CD14-positive monocyte (primary cell): Measurements from ENCODE around the gene ATG12. TPM values are rescaled to one million over a fixed set of nuclear protein-coding genes. Genes with fewer than 3 reads are reported as not detected.

Source experiments
- DNase-seq, 3 donors: peaks; one replicate each; pipeline ENCODE4 v3.0.0-alpha.2; 2011 to 2022
- H2AFZ ChIP-seq: 2 replicates; pipeline ENCODE4 v1.6.0; 2012; ENCODE audit warnings: mild to moderate bottlenecking, low read depth, low read length, inconsistent platforms; ENCODE audit not compliant: insufficient read depth, poor library complexity, severe bottlenecking
- H3K27ac ChIP-seq, 2 donors: 1 replicate in 1 of 2; 2 replicates in 1 of 2; pipeline ENCODE4 v1.5.1; 2012 to 2013; ENCODE audit warnings: low read length in 2 of 2, control low read depth in 1 of 2, inconsistent platforms in 1 of 2, low read depth in 1 of 2, mild to moderate bottlenecking in 1 of 2
- H3K27me3 ChIP-seq, 2 donors: one replicate each; pipeline versions ENCODE4 v1.6.0 to v1.6.1; 2011 to 2013; ENCODE audit warnings: low read length in 2 of 2; ENCODE audit not compliant: control insufficient read depth in 2 of 2, insufficient read depth in 2 of 2
- H3K36me3 ChIP-seq, 2 donors: replicated peaks in 1 of 2; 1 replicate in 1 of 2; 2 replicates in 1 of 2; pipeline versions ENCODE4 v1.5.1 to v1.6.1; 2012 to 2013; ENCODE audit warnings: low read length in 2 of 2, control low read depth in 1 of 2, inconsistent platforms in 1 of 2, mild to moderate bottlenecking in 1 of 2; ENCODE audit not compliant: insufficient read depth in 2 of 2, control insufficient read depth in 1 of 2
- H3K4me1 ChIP-seq, 2 donors: 1 replicate in 1 of 2; 2 replicates in 1 of 2; pipeline versions ENCODE4 v1.5.1 to v1.6.1; 2012 to 2013; ENCODE audit warnings: low read length in 2 of 2, control low read depth in 1 of 2, inconsistent platforms in 1 of 2, mild to moderate bottlenecking in 1 of 2, moderate library complexity in 1 of 2; ENCODE audit not compliant: insufficient read depth in 2 of 2, control insufficient read depth in 1 of 2
- H3K4me2 ChIP-seq: replicated peaks from 2 replicates; pipeline ENCODE3; 2012; ENCODE audit warnings: low read length, moderate library complexity, mild to moderate bottlenecking; ENCODE audit not compliant: poor library complexity, severe bottlenecking; ENCODE audit errors: extremely low read depth
- H3K4me3 ChIP-seq, 3 experiments: fragments of 200-600 bp in 1 of 3; sonication (generic) in 1 of 3; replicated peaks in 1 of 3; 1 replicate in 2 of 3; 2 replicates in 1 of 3; pipeline ENCODE4 v1.5.1; 2011 to 2013; ENCODE audit warnings: low read length in 3 of 3, mild to moderate bottlenecking in 3 of 3, control low read depth in 2 of 3, low read depth in 2 of 3, inconsistent platforms in 1 of 3, moderate library complexity in 1 of 3
- H3K79me2 ChIP-seq: 2 replicates; pipeline ENCODE4 v1.6.0; 2012; ENCODE audit warnings: mild to moderate bottlenecking, control low read depth, inconsistent platforms, low read length, moderate library complexity; ENCODE audit not compliant: insufficient read depth
- H3K9ac ChIP-seq: 2 replicates; pipeline ENCODE4 v1.6.0; 2017; ENCODE audit warnings: low read length, mild to moderate bottlenecking; ENCODE audit not compliant: insufficient read depth, poor library complexity, severe bottlenecking
- H3K9me3 ChIP-seq, 2 donors: replicated peaks in 1 of 2; 1 replicate in 1 of 2; 2 replicates in 1 of 2; pipeline versions ENCODE4 v1.5.1 to v1.6.1; 2012 to 2013; ENCODE audit warnings: low read length in 2 of 2, control low read depth in 1 of 2; ENCODE audit not compliant: control insufficient read depth in 1 of 2, insufficient read depth in 1 of 2
- H4K20me1 ChIP-seq: 2 replicates; pipeline ENCODE4 v1.6.0; 2012; ENCODE audit warnings: mild to moderate bottlenecking, low read length, control low read depth, moderate library complexity; ENCODE audit not compliant: insufficient read depth
- H3K27ac Mint-ChIP-seq, 7 donors: one replicate each; pipeline ENCODE4 v1.8.0; 2020; ENCODE audit warnings: mild to moderate bottlenecking in 7 of 7, mixed read lengths in 7 of 7, moderate library complexity in 6 of 7, inconsistent platforms in 2 of 7
- H3K27me3 Mint-ChIP-seq, 3 donors: one replicate each; pipeline ENCODE4 v1.8.0; 2021 to 2022; ENCODE audit warnings: low read depth in 3 of 3, mild to moderate bottlenecking in 3 of 3, mixed read lengths in 3 of 3, moderate library complexity in 3 of 3, inconsistent platforms in 1 of 3
- H3K36me3 Mint-ChIP-seq, 2 donors: one replicate each; pipeline ENCODE4 v1.8.0; 2020; ENCODE audit warnings: mixed read lengths in 2 of 2, inconsistent platforms in 1 of 2, mild to moderate bottlenecking in 1 of 2
- H3K4me1 Mint-ChIP-seq: one replicate; pipeline ENCODE4 v1.8.0; 2020; ENCODE audit warnings: mild to moderate bottlenecking, mixed read lengths
- H3K4me3 Mint-ChIP-seq, 2 donors: one replicate each; pipeline ENCODE4 v1.8.0; 2020; ENCODE audit warnings: mild to moderate bottlenecking in 2 of 2, mixed read lengths in 2 of 2, moderate library complexity in 1 of 2
- H3K9me3 Mint-ChIP-seq, 7 donors: one replicate each; pipeline ENCODE4 v1.8.0; 2020 to 2022; ENCODE audit warnings: mixed read lengths in 7 of 7, mild to moderate bottlenecking in 6 of 7, moderate library complexity in 6 of 7, inconsistent platforms in 2 of 7
- WGBS: methylation state at CpG from one replicate; pipeline ENCODE4 v1.1.5; 2013; ENCODE audit warnings: missing lambda C conversion rate; ENCODE audit not compliant: insufficient coverage; 5-methylcytosine and 5-hydroxymethylcytosine counted together
- intact Hi-C, 2 donors: fragments of 100-400 bp; cut with micrococcal nuclease; formaldehyde crosslinking; loops; one replicate each; pipeline versions ENCODE4 v1.15.0 to v1.15.1; 2023
- polyA plus RNA-seq, 3 donors: library from polyadenylated mRNA; depleted of rRNA in 1 of 3; unstranded in 2 of 3; stranded (reverse) in 1 of 3; fragments of 300-500 nt in 2 of 3; fragments of >200 nt in 1 of 3; fragmentation: Illumina TruSeq in 2 of 3; gene quantifications; 1 replicate in 2 of 3; 2 replicates in 1 of 3; pipeline ENCODE4 v1.2.3, GENCODE V29; 2012 to 2021
- TF ChIP-seq, protein P1 (sequence below): fragments of 200-600 bp; IDR thresholded peaks from one replicate; pipeline ENCODE4 v1.8.0; 2022; ENCODE audit warnings: antibody characterized with exemption, mild to moderate bottlenecking

ATG12 gene
- polyA plus RNA-seq, 3 donors, result 44.3 to 143 (median 101) TPM

DNA sequence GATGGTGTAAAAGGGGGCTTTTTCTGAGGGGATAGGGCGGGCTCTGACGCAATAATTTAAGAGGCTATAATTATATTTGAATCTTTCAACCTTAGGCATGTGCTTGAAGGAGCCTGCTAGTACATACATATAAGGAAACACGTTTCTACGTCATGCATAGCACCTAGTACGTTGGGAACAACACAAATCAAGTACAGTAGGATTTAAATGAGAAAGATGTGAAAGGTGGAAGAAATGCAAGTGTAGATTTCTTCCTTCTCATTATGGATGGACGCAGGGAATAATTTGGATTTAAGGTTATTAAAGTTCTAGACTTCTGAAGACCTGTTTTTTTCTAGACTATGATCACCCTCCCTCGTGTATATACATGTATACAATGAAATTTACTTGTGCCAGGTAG, 24.0 kb downstream of the ATG12 start:
- H3K27me3 Mint-ChIP-seq, result peaks cover 65 to 74% (median 73%) of the 10 kb centered on the region in 3 donors
- H3K4me3 Mint-ChIP-seq, result peak overlapping the region in 1 of 2 donors; percentile 59
- H3K9me3 ChIP-seq, result peaks cover 0 to 16% of the 10 kb centered on the region in 2 donors
- H3K9me3 Mint-ChIP-seq, result peaks cover 0 to 16% (median 5%) of the 10 kb centered on the region in 7 donors
- H3K27me3 ChIP-seq, result peaks cover 56 to 72% of the 10 kb centered on the region in 2 donors
- H3K4me1 ChIP-seq, result peaks cover 12 to 16% of the 10 kb centered on the region in 2 donors
- no peak overlapping the region for H3K4me2 ChIP-seq
- no peaks in the 10 kb centered on the region for H3K36me3 ChIP-seq
- H3K36me3 Mint-ChIP-seq, result peaks cover 3 to 5% of the 10 kb centered on the region in 2 donors
- peaks cover 17% of the 10 kb centered on the region for H3K4me1 Mint-ChIP-seq
- no peak overlapping the region for H2AFZ ChIP-seq
- intact Hi-C loops, result no loop called here
- DNase-seq, result no peak
- H3K4me3 ChIP-seq, result no peak overlapping the region
- no peaks in the 10 kb centered on the region for H3K79me2 ChIP-seq
- no CpG with 5 or more reads among the region's 7 CpGs for WGBS
- H3K27ac Mint-ChIP-seq, result no peak overlapping the region
- H3K9ac ChIP-seq, result no peak overlapping the region
- TF ChIP-seq, protein P1, sequence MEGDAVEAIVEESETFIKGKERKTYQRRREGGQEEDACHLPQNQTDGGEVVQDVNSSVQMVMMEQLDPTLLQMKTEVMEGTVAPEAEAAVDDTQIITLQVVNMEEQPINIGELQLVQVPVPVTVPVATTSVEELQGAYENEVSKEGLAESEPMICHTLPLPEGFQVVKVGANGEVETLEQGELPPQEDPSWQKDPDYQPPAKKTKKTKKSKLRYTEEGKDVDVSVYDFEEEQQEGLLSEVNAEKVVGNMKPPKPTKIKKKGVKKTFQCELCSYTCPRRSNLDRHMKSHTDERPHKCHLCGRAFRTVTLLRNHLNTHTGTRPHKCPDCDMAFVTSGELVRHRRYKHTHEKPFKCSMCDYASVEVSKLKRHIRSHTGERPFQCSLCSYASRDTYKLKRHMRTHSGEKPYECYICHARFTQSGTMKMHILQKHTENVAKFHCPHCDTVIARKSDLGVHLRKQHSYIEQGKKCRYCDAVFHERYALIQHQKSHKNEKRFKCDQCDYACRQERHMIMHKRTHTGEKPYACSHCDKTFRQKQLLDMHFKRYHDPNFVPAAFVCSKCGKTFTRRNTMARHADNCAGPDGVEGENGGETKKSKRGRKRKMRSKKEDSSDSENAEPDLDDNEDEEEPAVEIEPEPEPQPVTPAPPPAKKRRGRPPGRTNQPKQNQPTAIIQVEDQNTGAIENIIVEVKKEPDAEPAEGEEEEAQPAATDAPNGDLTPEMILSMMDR, result no peak
- no peaks in the 10 kb centered on the region for H4K20me1 ChIP-seq
- H3K27ac ChIP-seq, result no peak overlapping the region

DNA sequence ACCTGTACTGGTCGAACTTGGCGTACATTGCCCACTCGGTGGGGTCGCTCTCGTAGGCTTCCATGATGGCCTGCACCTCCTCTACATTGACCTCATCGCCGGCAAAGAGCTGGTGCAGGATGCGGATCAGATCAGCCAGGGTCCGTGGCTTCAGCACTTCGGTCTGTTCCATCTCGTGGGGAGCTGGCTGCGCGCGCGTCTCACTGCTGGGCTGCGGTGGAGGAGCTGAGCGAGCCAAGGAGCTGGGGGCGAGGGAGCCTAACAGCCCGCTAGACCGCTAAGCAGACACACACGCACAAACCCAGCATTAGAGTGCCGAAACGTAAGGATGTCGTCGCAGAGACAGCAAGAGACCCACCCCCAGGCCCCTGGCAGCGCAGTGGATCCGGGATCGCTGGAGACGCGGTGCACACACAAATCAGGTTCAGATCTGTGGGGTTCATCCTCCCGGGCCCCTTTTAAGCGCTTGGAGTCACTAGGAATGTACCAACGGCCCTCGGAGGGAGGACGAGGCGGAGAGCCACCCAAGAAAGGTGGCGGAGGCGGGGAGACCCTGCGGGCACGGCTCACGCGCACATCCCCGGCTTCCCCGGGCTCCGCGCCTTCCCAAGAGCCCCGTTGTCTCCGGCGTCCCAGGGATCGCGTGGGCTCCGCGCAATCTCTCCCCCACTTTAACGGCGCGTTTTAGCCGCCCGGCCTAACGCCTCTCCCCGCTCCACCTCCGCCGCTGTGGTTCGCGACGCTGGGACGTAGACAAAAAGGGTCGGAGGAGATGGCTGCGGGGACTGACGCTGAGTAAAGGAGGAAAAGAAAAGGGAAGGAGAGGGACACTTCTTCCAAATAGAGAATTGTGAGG, 24.9 kb downstream of the ATG12 start, which contains the start of gene CDO1:
TSS of gene CDO1 (minus strand) at position 434 of the 856 bp plus-strand sequence. CDS start at position 172, 262 bp downstream.
- intact Hi-C loops, result no loop called here
- no peaks in the 10 kb centered on the region for H4K20me1 ChIP-seq
- Mint-ChIP-seq H3K27me3 (peaks cover 62 to 79% (median 76%) of the 10 kb centered on the region in 3 donors), H3K36me3 (peaks cover 3 to 5% of the 10 kb centered on the region in 2 donors), H3K27ac (peak within 1 kb of the TSS in 1 of 7 donors; percentile 15), H3K4me1 (peaks cover 17% of the 10 kb centered on the region), H3K4me3 (peak within 1 kb of the TSS; percentile 59 to 91), H3K9me3 (peaks cover 0 to 16% (median 5%) of the 10 kb centered on the region in 7 donors)
- peaks cover 0 to 16% of the 10 kb centered on the region in 2 donors for H3K9me3 ChIP-seq
- DNase-seq, result no peak
- no peak within 1 kb of the TSS for H3K9ac ChIP-seq
- peaks cover 57 to 81% of the 10 kb centered on the region in 2 donors for H3K27me3 ChIP-seq
- no peak within 1 kb of the TSS for H3K27ac ChIP-seq
- H3K4me2 ChIP-seq, result peak within 1 kb of the TSS; percentile 60
- no peaks in the 10 kb centered on the region for H3K79me2 ChIP-seq
- H3K4me1 ChIP-seq, result peaks cover 12 to 16% of the 10 kb centered on the region in 2 donors
- TF ChIP-seq, protein P1, result no peak
- 1% methylated on average over 64 of the region's 69 CpGs for WGBS
- peak within 1 kb of the TSS in 1 of 3 experiments; percentile 56 for H3K4me3 ChIP-seq
- peak within 1 kb of the TSS; percentile 44 for H2AFZ ChIP-seq
- H3K36me3 ChIP-seq, result no peaks in the 10 kb centered on the region
